HG03354 (cell line): ENCODE data around the gene MPC1.
A peak's percentile ranks its signal among the peaks of the same experiment; 100 is the strongest.
"Not testable (repeated sequence)": the region's sequence is repeated elsewhere in the genome, so short reads cannot be mapped to it uniquely, and the experiment has no call there.

Experiments
- ATAC-seq: cut with Tn5 transposase; IDR thresholded peaks from one replicate; pipeline ENCODE4 v1.9.1; 2021; ENCODE audit warnings: mild to moderate bottlenecking; ENCODE audit not compliant: unreplicated experiment, poor library complexity, severe bottlenecking

Gene MPC1

GRCh38 chr6:166383802-166384363 is 1.1 kb upstream of the MPC1 start:
- ATAC-seq: peak; percentile 7

GRCh38 chr6:166382500-166382932 is 224 bp downstream of the MPC1 start:
- peak; percentile 17 for ATAC-seq

- ATAC-seq: peak; percentile 57
Observed at GRCh38 chr6:166381733-166382499, 824 bp downstream of the MPC1 start.

GRCh38 chr6:166381381-166381732 is 1.4 kb downstream of the MPC1 start:
- no peak for ATAC-seq

GRCh38 chr6:166379800-166380199 is 2.9 kb downstream of the MPC1 start:
- no peak for ATAC-seq

GRCh38 chr6:166379103-166379586 is 3.6 kb downstream of the MPC1 start:
- no peak for ATAC-seq

- no peak for ATAC-seq
Observed at GRCh38 chr6:166377721-166378120, 5.0 kb downstream of the MPC1 start.

GRCh38 chr6:166375013-166375412 is 7.7 kb downstream of the MPC1 start:
- no peak for ATAC-seq

GRCh38 chr6:166370489-166370888 is 12.3 kb downstream of the MPC1 start:
- no peak for ATAC-seq

GRCh38 chr6:166369782-166370181 is 13.0 kb downstream of the MPC1 start:
- no peak for ATAC-seq

- ATAC-seq: no peak
Observed at GRCh38 chr6:166366921-166367320, 15.8 kb downstream of the MPC1 start.

- peak; percentile 89 for ATAC-seq
Observed at GRCh38 chr6:166365806-166366205, 16.9 kb downstream of the MPC1 start.

- ATAC-seq: no peak
Observed at GRCh38 chr6:166365221-166365620, 17.5 kb downstream of the MPC1 start.

GRCh38 chr6:166364456-166364855 is 18.3 kb downstream of the MPC1 start:
- no peak for ATAC-seq

- ATAC-seq: not testable (repeated sequence)
Observed at GRCh38 chr6:166362427-166362826, 20.3 kb downstream of the MPC1 start.

GRCh38 chr6:166361077-166361429 is 21.7 kb downstream of the MPC1 start:
- ATAC-seq: no peak

GRCh38 chr6:166360243-166361076 is 22.3 kb downstream of the MPC1 start:
- no peak for ATAC-seq

- ATAC-seq: no peak
Observed at GRCh38 chr6:166355552-166355951, 27.2 kb downstream of the MPC1 start.

GRCh38 chr6:166354965-166355364 is 27.8 kb downstream of the MPC1 start:
- ATAC-seq: no peak

- no peak for ATAC-seq
Observed at GRCh38 chr6:166354143-166354542, 28.6 kb downstream of the MPC1 start.

- no peak for ATAC-seq
Observed at GRCh38 chr6:166353507-166353906, 29.2 kb downstream of the MPC1 start.
